HG03442 (cell line): Measurements from ENCODE around the gene WLS.

Experiments
- ATAC-seq: cut with Tn5 transposase; IDR thresholded peaks from one replicate; pipeline ENCODE4 v1.9.1; 2021; ENCODE audit warnings: mild to moderate bottlenecking, moderate library complexity; ENCODE audit not compliant: unreplicated experiment

Gene WLS

DNA sequence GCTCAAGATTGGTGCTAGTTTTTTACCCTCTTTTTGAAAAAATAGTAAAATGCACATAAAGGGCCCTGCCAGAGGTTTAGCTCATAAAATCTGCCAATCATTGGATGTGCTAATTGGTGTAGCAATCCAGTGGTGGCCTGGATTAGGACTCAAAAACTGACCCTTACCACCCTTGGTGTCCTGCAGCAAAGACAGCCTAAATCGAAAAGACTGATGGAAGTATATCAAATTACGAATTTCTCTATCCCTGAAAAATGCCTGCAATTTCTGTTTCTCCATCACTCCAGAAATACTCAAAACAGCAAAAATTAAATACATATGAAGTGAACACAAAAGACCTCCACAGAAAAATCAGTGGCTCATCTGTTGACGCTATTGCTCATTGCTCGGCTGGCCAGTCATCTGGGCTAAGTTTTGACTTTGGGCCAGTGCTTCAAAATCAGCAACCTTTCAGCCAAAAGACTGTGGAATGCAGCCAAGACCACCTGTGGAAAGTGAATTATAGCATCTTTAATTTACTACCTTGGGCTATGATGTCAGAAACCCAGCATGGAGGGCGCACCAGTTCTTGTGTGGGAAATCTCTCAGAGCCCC is 30.0 kb downstream of the WLS start:
- no peak for ATAC-seq

GRCh38 chr1:68201546-68202238 is 30.6 kb downstream of the WLS start:
- ATAC-seq: no peak

DNA sequence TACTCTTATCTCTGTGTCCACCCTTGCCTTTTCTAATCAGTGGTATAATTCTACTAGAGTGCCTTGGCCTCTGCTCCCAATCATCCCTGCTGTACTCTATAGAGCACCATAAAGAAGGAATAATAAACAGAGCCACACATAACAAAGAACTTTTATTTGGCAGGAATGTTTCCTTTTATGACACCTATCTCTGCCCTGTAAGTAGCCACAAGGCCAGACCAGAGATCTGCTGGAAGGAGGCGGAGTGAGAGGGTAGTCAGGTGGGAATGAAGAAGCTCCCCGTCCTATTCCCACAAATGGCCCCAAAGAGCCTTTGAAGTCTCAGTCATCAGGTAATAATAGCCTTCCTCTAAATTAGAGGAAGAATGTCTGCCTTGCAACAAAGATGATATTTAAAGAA is 32.7 kb downstream of the WLS start:
- ATAC-seq: no peak

DNA sequence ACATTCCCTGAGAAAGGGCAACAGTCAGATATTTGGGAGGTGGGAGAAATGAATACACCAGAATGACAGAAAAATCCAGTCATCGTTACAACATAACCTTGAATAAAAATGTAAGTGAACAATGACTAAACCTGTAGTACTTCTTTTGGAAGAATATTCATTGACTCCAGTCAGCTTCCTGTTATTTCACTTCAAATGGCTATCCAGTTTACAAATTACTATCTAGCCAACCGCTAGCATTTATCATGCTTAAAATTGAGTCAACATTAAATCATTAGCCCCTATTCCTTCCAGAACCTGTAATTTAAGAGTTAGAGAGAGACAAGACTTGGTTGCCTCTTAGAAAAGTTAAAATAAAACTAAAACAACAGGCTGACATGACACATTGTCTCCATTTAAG is 33.6 kb downstream of the WLS start:
- no peak for ATAC-seq

DNA sequence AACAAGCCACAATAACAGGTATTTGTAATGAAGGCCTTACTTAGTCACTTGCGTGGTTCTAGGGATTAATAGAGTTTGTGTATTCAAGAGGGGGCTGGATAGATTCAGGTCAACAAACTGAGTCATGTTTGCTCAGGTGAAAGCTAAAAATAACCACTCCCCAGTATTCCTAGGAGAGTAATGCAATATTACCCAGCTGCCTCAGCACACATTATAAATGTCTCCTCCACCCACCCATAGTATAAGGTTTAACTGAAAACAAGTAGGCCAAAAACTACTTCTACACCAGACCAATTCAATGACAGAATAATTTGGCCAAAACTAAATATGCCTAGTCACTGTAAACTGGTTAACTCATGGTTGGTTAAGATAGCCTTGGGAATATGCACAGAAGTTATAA is 34.4 kb downstream of the WLS start:
- ATAC-seq: no peak

DNA sequence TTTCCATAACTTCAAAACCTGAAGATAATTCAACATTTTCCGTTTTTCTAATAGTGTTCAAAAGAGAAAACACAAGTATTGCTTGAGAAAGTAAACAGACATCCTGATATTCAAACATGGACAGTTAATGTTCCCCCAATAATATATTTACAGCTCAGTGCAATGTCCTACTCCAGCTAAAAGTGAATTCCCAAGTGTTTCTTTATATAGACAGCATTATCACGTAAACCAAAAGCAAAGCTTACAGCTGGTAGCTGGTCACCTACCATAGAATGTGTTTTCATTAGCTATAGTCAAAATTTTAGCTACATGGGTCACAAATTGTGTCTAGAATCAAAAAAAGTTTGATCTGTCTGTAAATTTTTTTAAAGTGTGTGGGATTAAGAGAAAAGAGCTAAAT is 34.9 kb downstream of the WLS start:
- no peak for ATAC-seq

DNA sequence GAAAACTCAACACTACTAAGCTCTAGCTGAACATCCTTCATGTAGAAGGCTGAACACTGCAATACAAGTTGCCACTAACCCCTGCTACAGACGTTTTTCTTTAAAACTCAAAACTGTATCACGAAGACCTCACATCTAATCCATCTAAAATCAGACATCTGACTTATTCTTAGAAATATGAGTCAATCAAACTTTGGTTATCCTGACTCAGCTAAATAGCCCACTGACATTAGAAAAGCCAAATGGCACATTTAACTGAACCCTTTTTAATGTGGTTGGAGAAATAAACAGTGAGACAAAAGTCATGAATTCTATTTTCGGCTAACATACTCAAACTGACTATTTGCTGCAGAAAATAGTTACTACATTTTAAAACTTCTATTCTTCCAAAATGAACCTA is 35.6 kb downstream of the WLS start:
- ATAC-seq: no peak

DNA sequence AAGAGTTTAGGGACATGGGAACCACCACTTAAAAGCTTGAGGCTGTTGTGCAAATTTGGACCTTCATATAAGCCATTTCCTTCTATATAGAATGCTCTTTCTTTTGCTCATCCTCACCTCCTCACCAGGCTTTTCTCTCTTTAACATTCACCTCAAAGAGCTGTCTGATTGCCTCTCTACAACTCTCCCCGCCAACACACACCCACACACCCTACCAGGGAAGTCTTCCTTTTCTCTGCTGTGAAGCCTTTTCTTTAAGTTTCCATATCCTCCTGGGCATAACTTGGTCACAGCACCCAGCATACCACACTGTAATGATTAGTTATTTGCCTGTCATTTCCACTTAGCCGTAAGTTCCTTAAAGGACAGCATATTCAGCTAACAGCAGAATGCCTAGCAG is 40.6 kb downstream of the WLS start:
- ATAC-seq: no peak

DNA sequence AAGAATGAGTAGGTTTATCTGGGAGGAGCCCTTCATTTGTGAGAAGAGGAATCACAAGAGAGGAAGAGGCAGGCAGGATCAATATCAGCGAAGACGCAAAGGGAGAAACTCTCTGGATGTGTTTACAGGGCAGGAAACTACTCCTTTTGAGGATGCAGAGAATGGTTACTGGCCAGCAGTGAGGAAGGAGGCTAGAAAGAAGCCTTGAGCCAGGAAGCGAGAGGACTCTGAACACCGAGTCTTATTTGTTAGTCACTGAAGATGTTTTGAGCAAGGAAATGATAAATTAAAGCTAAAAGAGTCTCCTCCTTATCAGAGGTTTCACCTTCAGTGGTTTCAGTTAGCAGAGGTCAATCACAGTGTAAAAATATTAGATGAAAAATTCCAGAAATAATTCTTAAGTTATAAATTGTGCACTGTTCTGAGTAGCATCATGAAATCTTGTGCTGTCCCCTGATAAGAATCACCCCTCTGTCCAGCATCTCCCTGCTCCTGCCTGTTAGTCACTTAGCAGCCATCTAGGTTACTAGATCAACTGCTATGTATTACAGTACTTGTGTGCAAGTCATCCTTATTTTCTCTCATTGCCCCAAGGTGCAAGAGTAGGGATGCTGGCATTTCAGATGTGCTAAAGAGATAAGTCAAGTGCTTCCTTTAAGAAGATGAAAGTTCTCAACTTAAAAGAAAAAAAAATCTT is 43.5 kb downstream of the WLS start:
- ATAC-seq: no peak

GRCh38 chr1:68188060-68188538 is 44.2 kb downstream of the WLS start:
- ATAC-seq: peak; percentile 52

DNA sequence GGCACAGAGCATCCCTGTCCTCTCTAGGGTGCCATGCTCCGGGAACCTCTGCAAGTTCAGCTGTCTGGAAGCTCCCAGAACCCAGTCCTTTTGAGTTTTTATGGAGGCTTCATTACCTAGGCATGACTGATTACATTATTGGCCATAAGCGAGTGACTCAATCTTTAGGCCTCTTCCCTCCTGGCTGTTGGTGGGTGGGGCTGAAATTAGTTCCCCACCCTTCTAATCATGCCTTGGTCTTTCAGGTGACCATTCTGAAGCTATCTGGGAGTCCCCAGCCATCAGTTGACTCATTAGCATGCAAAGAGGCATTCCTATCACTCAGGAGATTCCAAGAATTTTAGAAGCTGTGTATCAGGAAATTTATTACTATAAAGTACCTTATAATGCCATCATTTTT is 46.6 kb downstream of the WLS start:
- no peak for ATAC-seq

- no peak for ATAC-seq
These were observed 48.4 kb downstream of the WLS start for GRCh38 chr1:68183895-68184294.

GRCh38 chr1:68181165-68181556 is 51.2 kb downstream of the WLS start:
- no peak for ATAC-seq

GRCh38 chr1:68180441-68181164 is 51.7 kb downstream of the WLS start:
- peak; percentile 55 for ATAC-seq

GRCh38 chr1:68178821-68179490 is 53.4 kb downstream of the WLS start:
- ATAC-seq: peak; percentile 65

GRCh38 chr1:68175621-68176398 is 56.5 kb downstream of the WLS start:
- ATAC-seq: no peak

DNA sequence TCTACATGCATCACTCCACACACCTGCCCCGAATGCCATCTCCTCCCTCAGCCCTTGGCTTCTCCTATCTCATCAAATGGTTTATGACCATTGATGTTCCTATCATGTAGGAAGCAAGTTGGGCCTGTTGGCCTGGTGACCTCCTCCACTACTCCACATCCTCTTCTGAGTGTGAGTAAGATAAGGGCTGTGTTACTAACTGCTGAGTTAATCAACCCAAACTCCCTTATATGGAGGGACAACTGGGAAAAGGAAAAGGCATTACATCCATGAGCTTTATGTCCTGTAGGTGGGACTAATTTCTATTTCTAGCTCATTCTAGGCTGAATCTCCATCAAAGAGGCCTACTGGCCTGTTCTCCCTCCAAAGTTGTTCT is 57.6 kb downstream of the WLS start:
- ATAC-seq: no peak

GRCh38 chr1:68173936-68174737 is 58.2 kb downstream of the WLS start:
- ATAC-seq: no peak

- ATAC-seq: no peak
These were observed 58.9 kb downstream of the WLS start for GRCh38 chr1:68173283-68173935.
